Urinary bladder (tissue), 4 donors: Measurements from ENCODE around the gene STXBP6. TPM values are rescaled to one million over a fixed set of nuclear protein-coding genes. Genes with fewer than 3 reads are reported as not detected.
"Not testable (repeated sequence)": the region's sequence is repeated elsewhere in the genome, so short reads cannot be mapped to it uniquely, and the experiment has no call there.

Experiments
- DNase-seq: peaks from one replicate; pipeline ENCODE4 v3.0.0-alpha.2; 2015; ENCODE audit errors: extremely low spot score
- H3K27ac ChIP-seq: one replicate; pipeline ENCODE4 v1.5.1; 2013; ENCODE audit warnings: low read depth, mild to moderate bottlenecking, moderate library complexity
- H3K36me3 ChIP-seq: one replicate; pipeline ENCODE4 v1.6.1; 2013; ENCODE audit warnings: mild to moderate bottlenecking, moderate library complexity; ENCODE audit not compliant: insufficient read depth
- H3K4me1 ChIP-seq: one replicate; pipeline ENCODE4 v1.6.1; 2013; ENCODE audit warnings: mild to moderate bottlenecking, moderate library complexity; ENCODE audit not compliant: insufficient read depth
- H3K4me3 ChIP-seq: one replicate; pipeline ENCODE4 v1.5.1; 2013; ENCODE audit warnings: low read depth, low read length
- WGBS: extraction: QIAGEN DNeasy Blood & Tissue Kit; methylation state at CpG from one replicate; pipeline ENCODE4 v1.1.7; 2013; 5-methylcytosine and 5-hydroxymethylcytosine counted together
- polyA plus RNA-seq: library from polyadenylated mRNA; stranded (reverse); fragments of 200-250 nt; gene quantifications from one replicate; pipeline ENCODE4 v1.2.3, GENCODE V29; 2013
- total RNA-seq: library from RNA; depleted of rRNA; stranded (reverse); fragments of >200 nt; gene quantifications from one replicate; pipeline ENCODE4 v1.2.3, GENCODE V29; 2014
- donor health status: healthy with polysubstance abuse.
- donor health status: healthy.

The STXBP6 gene
- total and polyA plus RNA-seq, 2 donors: 25.1 to 42.9 TPM

DNA sequence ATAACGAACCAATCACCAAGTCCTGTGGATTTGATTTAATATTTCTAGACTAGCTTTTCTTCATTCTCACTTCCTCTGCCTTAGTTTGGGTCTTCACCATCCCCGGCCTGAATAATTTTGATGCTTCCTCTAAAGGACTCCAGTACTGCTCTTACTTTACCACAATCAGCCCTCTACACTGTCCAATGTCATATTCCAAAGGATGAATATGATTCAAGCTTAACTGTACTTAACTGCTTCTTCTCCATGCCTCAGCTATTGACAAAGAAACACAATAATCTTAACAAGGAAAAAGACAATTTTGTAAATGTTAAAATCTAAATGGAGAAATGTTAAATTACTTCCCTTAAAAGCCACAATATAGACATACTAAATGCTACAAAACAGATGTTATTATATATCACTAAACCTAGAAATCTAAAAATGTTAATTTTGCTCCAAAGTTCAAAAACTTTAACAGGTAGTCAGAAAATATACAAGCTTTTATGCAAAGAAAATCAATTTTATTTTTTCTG is 70.2 kb downstream of the STXBP6 start:
- no peak overlapping the region for H3K4me3 ChIP-seq
- H3K27ac ChIP-seq: peak overlapping the region; percentile 73
- 83% methylated on average over 2 of the region's 2 CpGs for WGBS
- no peaks in the 10 kb centered on the region for H3K4me1 ChIP-seq
- DNase-seq: no peak
- no peaks in the 10 kb centered on the region for H3K36me3 ChIP-seq

DNA sequence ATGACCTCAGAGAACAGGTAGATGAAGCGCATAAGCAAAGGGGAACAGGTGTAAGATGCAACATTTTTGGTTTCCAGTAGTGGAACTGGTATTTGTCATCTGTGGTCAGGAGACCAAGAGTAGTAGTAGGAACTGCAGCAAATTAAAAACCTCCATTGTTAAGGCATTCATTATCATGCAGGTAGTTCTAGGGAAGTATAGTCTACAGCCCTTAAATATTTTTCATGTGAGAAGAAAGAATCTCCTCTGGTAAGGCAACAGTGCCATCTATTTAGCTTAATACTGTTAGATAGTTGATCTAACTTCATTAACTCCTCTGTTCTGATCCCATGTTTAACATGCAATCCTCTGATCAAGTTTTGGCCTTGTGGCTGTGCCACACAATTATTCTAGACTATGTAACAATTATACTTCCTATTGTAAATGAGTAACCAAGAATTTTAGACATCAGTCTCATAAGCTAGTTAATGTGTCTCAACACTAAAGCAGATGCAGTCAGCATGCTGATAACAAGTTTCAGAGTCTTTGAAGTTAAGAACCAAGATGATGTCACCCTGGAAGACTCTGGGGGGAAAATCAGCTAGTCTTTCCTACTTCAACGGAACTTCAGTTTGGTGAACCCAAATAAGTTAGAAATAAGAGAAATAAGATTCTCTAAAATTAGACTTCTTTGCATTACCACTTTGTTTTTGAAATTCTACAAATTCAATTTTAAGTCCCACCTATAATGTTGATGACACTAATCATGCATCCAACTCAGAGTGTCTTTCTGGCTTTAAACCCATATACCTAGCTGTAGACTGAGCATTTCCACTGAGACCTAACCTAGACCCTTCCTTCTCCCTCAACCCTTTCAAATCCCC is 70.9 kb downstream of the STXBP6 start:
- WGBS: 70% methylated on average over 2 of the region's 2 CpGs
- Histone ChIP-seq H3K36me3 (no peaks in the 10 kb centered on the region), H3K4me1 (no peaks in the 10 kb centered on the region), H3K27ac (peak overlapping the region; percentile 73), H3K4me3 (no peak overlapping the region)
- no peak for DNase-seq

DNA sequence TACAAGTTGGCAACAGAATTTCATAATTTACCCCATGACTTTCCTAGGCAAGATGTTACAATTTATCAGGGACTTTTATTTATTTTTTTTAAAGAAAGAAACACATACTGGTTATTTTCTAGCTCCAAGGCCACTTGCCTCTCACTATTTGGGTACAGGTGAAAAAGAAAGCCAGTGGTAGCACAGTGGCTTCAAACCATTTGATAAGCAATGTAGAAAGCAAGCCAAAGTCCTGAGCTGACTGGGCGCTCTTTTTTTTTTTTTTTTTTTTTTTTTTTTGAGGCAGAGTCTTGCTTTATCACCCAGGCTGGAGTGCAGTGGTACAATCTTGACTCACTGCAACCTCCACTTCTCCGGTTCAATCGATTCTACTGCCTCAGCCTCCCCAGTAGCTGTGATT is 73.3 kb downstream of the STXBP6 start:
- Histone ChIP-seq H3K36me3 (no peaks in the 10 kb centered on the region), H3K4me3 (no peak overlapping the region), H3K27ac (no peak overlapping the region), H3K4me1 (no peaks in the 10 kb centered on the region)
- 98% methylated on average over 3 of the region's 3 CpGs for WGBS
- no peak for DNase-seq

DNA sequence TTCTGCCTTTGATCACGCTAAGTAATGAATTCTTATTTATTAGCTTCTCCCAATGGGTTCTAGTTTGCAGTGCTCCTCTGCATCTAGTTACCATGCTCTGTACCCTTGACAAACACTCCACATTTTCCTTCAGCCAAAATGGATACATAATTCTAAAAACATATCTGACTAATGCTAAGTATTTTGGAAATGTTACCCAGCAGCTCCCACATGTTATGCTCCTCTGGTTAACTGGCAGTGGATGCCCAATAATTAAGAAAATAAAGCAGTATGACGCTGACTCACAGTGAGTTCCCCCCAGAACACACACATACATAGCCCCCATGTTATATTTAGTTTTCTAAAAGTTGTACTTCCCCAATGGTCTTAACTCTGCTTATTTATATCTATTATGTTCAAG is 74.6 kb downstream of the STXBP6 start:
- no peaks in the 10 kb centered on the region for H3K36me3 ChIP-seq
- WGBS: 77% methylated on average over 2 of the region's 2 CpGs
- H3K4me1 ChIP-seq: no peaks in the 10 kb centered on the region
- no peak overlapping the region for H3K27ac ChIP-seq
- H3K4me3 ChIP-seq: no peak overlapping the region
- DNase-seq: no peak

DNA sequence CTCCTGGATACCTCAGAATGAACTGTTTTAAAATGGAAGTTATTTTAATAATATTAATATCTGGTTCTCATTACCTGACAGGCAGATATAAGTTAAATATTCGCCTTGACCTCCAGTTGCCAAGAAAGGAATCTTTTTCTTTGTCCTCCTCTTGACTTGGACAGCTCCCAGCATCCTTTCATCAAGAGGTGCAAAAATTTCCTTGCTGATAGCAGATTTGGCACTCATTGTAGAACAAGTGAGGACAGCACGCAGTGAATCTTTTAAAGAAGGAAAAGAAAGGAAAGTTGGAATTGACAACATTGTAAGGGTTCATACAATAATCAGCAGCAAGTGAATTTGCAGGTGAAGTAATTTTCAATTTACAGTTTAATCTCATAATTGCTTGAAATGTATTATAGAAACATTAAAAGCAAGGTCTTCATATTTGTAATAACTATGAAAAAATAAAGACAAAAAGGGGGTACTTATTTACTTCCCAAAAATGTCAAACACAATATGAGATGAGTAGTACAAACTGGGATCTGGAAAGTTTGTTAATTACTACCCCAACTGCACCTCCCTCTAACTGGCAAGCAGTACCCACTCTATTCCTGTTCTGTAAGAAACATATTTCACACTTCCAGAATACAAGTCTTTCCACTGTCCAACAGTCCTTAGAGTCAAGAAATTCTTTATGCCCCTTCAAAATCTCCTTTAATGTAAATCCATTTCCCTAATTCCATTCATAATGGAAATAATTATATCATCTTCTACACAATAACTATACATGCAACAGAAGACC is 75.2 kb downstream of the STXBP6 start:
- H3K4me1 ChIP-seq: no peaks in the 10 kb centered on the region
- 55% methylated on average over 2 of the region's 2 CpGs for WGBS

DNA sequence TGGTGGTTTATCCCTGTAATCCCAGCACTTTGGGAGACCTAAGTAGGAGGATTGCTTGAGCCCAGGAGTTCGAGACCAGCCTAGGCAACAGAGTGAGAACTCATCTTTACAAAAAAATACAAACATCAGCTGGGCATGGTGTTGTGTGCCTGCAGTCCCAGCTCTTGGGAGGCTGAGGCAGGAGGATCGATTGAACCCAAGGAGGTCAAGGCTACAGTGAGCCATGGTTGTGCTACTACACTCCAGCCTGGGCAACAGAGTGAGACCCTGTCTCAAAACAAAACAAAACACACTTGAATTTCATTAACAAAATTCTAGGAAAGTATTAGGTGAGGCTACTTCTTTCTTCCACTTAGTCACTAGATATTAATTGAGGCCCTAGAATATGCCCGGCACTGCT is 77.1 kb downstream of the STXBP6 start:
- no peak overlapping the region for H3K27ac ChIP-seq
- no peaks in the 10 kb centered on the region for H3K36me3 ChIP-seq
- DNase-seq: no peak
- 95% methylated on average over 3 of the region's 3 CpGs for whole genome bisulfite sequencing
- H3K4me1 ChIP-seq: no peaks in the 10 kb centered on the region
- H3K4me3 ChIP-seq: no peak overlapping the region

More for the DNA sequence above, 75.2 kb downstream of the STXBP6 start:
- Histone ChIP-seq H3K4me3 (no peak overlapping the region), H3K27ac (no peak overlapping the region), H3K36me3 (no peaks in the 10 kb centered on the region)
- no peak for DNase-seq

DNA sequence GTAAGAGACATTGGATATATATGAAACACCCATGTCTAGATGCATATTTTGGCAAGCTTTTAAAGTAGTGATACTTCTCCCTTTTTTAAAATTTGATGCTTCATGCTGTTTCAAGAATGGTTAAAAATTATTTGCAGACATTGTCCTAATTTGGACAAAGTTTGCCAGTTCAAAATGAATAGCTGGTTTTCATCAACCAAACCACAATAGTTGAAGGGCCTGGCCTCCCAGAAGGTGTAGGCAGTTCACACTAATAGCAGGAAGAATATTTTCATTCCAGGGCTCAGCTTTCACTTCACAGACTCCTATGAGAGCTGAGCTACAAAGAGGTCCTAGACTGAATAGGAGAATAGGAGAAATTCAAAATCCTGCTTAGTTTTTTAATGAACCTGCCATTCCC is 78.7 kb downstream of the STXBP6 start:
- Histone ChIP-seq H3K4me1 (no peaks in the 10 kb centered on the region), H3K4me3 (no peak overlapping the region), H3K27ac (no peak overlapping the region), H3K36me3 (no peaks in the 10 kb centered on the region)
- no peak for DNase-seq

DNA sequence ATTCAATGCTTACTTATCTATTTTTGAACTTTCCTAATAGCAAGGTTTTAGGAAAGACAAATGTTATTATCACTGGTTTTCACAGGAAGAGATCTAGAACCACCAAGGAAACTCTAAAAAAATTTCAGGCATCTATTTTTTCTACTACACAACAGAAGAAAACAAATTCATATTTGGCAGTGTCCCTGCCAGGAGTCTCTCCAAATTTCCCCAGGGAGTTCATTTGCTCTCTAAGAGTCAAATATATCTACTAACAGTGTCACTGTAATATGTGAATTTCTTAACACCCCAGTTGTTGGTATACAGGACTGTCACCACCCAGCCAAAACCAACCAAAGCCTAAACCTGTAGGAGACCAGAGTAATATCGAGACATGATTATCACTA is 83.4 kb downstream of the STXBP6 start:
- H3K36me3 ChIP-seq: no peaks in the 10 kb centered on the region
- no peak overlapping the region for H3K27ac ChIP-seq
- no peak overlapping the region for H3K4me3 ChIP-seq
- WGBS: 71% methylated on average over 1 of the region's 1 CpG
- DNase-seq: no peak
- no peaks in the 10 kb centered on the region for H3K4me1 ChIP-seq

DNA sequence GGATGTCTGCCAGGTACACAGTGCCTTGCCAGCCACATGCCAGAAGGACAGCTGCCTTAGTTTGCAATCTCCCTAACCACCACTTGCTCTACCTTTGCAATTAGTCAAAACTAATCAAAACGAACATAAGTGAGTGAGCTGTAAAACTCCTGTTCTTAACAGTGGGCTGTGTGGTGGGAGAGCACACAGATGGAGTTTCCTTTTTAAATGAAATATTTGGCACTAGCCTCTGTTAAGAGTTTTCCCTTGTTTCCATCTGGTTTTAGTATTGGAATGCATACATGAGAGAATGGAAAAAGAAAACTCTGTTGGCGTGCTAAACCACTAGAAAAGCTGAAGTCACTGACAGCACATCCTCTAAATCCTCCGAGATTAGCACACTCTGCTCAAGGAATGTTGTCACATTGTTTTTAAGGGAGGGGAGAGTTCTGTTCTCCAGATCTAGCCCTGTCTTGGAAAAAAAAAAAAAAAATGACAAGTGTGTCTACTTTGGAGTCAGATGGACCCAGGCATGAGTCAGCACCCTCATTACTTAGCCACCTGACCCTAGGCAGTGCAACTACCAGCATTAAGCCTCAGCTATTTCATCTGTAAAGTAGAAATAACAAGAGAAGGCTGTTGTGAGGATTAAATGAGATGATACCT is 83.9 kb downstream of the STXBP6 start:
- DNase-seq: peak; percentile 48
- no peak overlapping the region for H3K27ac ChIP-seq
- WGBS: 11% methylated on average over 3 of the region's 3 CpGs
- H3K4me1 ChIP-seq: no peaks in the 10 kb centered on the region
- no peaks in the 10 kb centered on the region for H3K36me3 ChIP-seq
- no peak overlapping the region for H3K4me3 ChIP-seq

DNA sequence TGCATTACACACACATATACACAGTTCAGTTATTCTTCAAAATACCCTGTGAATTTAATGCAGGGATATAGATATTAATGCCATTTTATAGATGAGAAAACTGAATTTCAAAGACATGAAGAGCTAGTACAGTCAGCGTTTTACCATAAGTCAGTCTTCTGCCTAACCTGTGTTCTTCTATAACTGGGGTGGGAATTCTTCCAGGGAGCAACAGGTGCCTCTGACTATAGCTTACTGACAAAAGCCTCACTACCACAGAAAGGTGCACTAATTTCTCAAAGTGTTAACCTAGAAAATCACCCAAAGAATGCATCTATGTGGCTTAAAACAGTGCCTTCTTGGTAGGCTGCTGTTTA is 84.4 kb downstream of the STXBP6 start:
- DNase-seq: no peak
- Histone ChIP-seq H3K36me3 (no peaks in the 10 kb centered on the region), H3K4me3 (no peak overlapping the region), H3K27ac (no peak overlapping the region), H3K4me1 (no peaks in the 10 kb centered on the region)
- WGBS: 82% methylated on average over 1 of the region's 1 CpG

DNA sequence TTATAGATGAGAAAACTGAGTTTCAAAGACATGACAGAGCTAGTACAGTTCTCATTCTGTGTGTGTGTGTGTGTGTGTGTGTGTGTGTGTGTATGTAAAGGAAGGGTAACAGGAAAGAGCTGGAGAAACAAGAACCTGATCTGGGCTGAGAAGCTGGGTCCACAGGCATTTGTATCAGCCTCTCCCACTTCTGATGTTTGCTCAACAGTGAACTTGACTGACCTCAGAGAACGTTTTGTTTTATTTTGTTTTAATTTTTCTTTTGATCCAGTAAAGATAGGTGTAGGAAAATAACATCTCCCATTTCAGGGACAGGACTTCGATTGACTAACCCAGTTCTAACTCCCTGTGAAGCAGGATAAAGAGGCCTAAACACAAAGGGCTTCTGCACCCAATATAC is 85.4 kb downstream of the STXBP6 start:
- 37% methylated on average over 2 of the region's 2 CpGs for WGBS
- Histone ChIP-seq H3K4me3 (no peak overlapping the region), H3K27ac (no peak overlapping the region), H3K36me3 (no peaks in the 10 kb centered on the region), H3K4me1 (no peaks in the 10 kb centered on the region)
- no peak for DNase-seq

DNA sequence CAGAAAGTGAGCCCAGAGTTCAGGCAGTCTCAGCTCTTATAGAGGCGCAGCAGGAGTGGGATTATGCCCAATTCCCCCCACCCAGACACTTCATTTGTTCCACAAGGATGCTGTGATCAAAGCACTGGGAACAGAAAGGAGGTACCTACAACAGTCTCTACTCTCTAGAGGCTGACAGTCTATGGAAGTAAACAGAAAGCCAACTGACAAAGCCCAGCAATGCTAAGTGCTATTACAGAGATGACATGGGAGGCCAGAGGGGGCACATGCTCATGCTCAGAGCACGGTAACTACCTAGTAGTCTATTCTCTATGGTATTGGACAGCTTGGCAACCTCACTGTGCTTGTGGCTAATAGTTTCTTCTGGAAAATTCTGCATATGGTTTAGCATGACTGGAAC is 85.9 kb downstream of the STXBP6 start:
- Histone ChIP-seq H3K27ac (no peak overlapping the region), H3K36me3 (no peaks in the 10 kb centered on the region), H3K4me3 (no peak overlapping the region), H3K4me1 (peaks cover 2% of the 10 kb centered on the region)
- 84% methylated on average over 2 of the region's 2 CpGs for WGBS
- no peak for DNase-seq

DNA sequence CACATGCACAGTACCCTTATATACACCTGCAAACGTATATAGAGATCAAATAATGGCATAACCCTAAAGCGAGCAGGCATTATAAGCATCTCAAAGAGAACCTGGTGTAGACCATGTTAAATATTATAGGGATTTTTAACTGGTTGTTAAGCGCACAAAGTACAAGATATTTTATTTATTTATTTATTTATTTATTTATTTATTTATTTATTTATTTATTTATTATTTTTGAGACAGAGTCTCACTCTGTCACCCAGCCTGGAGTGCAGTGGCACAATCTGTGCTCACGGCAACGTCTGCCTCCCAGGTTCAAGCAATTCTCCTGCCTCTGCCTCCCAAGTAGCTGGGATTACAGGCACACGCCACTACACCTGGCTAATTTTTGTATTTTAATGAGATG is 87.8 kb downstream of the STXBP6 start:
- 98% methylated on average over 6 of the region's 6 CpGs for WGBS
- not testable (repeated sequence) for H3K36me3 ChIP-seq, H3K4me3 ChIP-seq, DNase-seq, H3K27ac ChIP-seq, H3K4me1 ChIP-seq

DNA sequence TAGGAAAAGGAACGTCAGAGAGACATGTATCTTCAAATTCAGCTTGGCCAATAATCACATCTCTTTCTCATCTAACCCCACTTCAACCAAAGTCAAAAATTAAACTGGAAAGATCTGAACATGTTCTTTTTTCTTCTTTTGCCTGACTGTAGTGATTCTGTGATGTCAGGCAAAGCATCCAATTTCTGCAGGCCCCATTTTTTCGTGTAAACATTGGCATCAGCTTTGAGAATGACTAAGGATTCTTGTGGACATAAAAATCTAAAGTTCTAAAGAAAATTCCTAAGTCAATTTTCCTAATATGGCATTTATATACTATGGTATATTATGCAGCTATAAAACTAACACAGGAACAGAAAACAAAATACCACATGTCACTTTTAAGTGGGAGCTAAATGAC is 89.1 kb downstream of the STXBP6 start:
- 23% methylated on average over 2 of the region's 2 CpGs for WGBS
- Histone ChIP-seq H3K4me1 (peaks cover 2% of the 10 kb centered on the region), H3K4me3 (no peak overlapping the region), H3K36me3 (no peaks in the 10 kb centered on the region), H3K27ac (peak overlapping the region; percentile 50)
- no peak for DNase-seq
